ENCODE measurements around the gene LRFN5.
"Not testable (repeated sequence)": the region's sequence is repeated elsewhere in the genome, so short reads cannot be mapped to it uniquely, and the experiment has no call there.

The LRFN5 gene

DNA sequence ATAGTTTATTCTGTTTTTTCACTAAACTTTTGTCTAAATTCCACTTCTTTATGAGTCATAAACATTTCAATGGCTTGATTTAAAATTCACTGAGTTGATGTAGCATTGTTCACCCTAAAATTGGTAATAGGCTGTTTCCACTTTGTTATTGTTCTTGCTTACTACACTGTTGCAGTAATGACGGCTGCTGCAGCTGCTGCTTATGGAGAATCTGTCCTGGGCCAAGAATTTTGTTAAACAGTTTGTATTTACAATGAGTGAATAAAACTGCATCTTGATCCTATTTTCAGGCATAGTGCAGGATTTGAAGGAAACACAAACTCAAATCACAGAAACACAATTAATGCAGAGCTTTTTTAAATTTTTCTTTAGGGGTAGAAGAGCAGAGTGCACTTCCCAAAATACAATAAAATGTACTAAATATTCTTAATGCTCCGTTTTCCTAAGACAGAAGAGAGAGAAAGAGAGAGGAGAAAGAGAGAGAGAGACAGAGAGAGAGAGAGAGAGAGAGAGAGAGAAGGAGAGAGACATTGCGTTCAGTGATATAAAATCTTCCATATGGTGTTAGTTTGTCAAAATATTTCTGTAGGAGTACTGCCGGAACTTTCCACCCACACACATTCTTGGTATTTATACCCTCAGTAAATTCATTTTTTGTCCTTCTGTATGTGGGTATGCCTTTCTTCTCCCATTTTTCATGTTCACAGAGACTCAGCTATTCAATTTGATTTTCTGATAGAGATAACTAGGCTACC is 266.4 kb downstream of the LRFN5 start:
- FAIRE-seq (no peak), DNase-seq (ENCODE audit: insufficient read length) (no peak)
- TF ChIP-seq POLR2A (IDR thresholded peaks at IDR 0.05; ENCODE audit: low read depth, low read length) = no peak
- no peak for TF ChIP-seq POLR2AphosphoS5 (IDR thresholded peaks at IDR 0.05; ENCODE audit: low read depth, low read length)
- no peak for TF ChIP-seq TAF1 (IDR thresholded peaks at IDR 0.05; ENCODE audit: borderline replicate concordance, low read depth, low read length)

DNA sequence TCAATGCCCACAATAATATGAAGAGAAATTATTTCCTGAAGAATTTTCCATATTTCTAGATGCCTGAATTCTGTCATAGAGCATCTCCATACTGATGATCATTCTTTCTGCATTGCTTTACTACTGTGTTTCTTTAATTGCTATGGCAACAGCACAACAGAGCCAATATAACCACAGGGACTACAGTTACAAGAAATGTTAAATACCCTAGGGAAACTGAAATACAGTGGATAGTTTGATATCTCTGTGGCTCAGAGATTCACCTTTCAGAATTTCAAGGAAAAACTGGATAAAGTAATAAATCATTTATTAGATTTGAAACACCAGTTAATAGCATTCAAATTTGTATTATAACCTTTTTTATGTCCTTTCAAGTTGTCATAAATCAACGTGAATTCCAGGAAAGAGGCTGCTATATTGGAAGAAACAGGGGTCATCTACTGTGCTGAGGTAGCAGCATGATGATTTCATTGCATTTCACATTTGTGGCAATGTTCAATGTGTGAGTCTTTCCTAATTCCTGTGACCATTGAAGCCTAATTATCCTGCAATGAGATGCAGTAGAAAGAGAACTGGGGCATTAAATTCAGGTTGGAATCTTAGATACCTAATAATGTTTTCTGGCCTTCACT is 267.1 kb downstream of the LRFN5 start:
- TF ChIP-seq POLR2A (IDR thresholded peaks at IDR 0.05; ENCODE audit: low read depth, low read length) (no peak), POLR2AphosphoS5 (IDR thresholded peaks at IDR 0.05; ENCODE audit: low read depth, low read length) (no peak), TAF1 (IDR thresholded peaks at IDR 0.05; ENCODE audit: borderline replicate concordance, low read depth, low read length) (no peak)
- DNase-seq (ENCODE audit: insufficient read length) (no peak), FAIRE-seq (no peak)

DNA sequence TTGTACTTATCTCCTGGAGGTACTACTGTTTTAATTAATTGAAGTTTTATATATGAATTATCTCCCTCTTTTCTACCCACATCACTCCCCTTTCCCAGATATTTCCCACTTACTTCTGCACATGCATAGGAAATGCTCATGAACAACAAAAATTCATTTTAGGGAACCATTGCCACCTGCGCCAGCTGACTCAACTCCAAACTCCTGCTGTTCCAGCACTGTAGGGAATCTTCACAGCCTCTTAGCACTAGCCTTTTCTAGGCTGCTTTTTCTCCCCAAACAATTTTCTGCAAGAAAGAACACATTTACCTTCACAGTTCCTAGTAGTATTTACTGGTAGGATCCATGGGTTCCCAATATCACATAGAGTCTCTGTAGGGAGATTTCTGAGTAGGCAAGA is 268.4 kb downstream of the LRFN5 start:
- no peak for TF ChIP-seq POLR2A (IDR thresholded peaks at IDR 0.05; ENCODE audit: low read depth, low read length)
- TF ChIP-seq POLR2AphosphoS5 (IDR thresholded peaks at IDR 0.05; ENCODE audit: low read depth, low read length) = no peak
- no peak for TF ChIP-seq TAF1 (IDR thresholded peaks at IDR 0.05; ENCODE audit: borderline replicate concordance, low read depth, low read length)
- DNase-seq (ENCODE audit: insufficient read length) (no peak), FAIRE-seq (no peak)

DNA sequence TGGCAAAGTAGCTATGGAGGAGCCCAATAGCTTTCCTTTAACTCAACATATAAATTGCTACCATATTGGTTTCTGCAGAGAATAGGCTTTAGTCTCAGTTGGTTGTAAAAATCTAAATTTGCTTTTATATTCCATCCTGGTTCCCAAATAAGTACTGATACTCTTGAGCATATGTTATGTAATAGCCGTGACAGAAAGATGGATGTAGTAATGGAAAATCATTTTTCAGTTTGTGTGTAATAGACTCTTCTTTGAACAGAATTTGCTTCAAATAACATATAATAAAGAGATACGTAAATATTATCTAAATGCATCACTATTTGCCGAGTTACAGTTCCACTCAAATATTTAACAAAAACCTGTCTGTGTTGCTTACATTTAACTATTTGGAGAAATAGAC is 271.6 kb downstream of the LRFN5 start:
- no peak for FAIRE-seq
- no peak for DNase-seq (ENCODE audit: insufficient read length)
- no peak for TF ChIP-seq TAF1 (IDR thresholded peaks at IDR 0.05; ENCODE audit: borderline replicate concordance, low read depth, low read length)
- no peak for TF ChIP-seq POLR2A (IDR thresholded peaks at IDR 0.05; ENCODE audit: low read depth, low read length)
- no peak for TF ChIP-seq POLR2AphosphoS5 (IDR thresholded peaks at IDR 0.05; ENCODE audit: low read depth, low read length)

DNA sequence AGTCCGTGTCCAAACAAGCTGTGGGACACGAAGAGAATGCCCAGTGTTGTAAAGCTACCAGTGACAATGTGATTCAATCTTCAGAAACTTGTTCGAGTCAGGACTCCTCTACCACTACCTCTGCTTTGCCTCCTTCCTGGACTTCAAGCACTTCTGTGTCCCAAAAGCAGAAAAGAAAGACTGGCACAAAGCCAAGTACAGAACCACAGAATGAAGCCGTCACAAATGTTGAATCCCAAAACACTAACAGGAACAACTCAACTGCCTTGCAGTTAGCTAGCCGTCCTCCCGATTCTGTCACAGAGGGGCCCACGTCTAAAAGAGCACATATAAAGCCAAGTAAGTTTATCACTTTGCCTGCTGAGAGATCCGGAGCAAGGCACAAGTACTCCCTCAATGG is 284.9 kb downstream of the LRFN5 start:
- FAIRE-seq = no peak
- TF ChIP-seq TAF1 (IDR thresholded peaks at IDR 0.05; ENCODE audit: borderline replicate concordance, low read depth, low read length) = no peak
- TF ChIP-seq POLR2AphosphoS5 (IDR thresholded peaks at IDR 0.05; ENCODE audit: low read depth, low read length) = no peak
- no peak for TF ChIP-seq POLR2A (IDR thresholded peaks at IDR 0.05; ENCODE audit: low read depth, low read length)
- no peak for DNase-seq (ENCODE audit: insufficient read length)

DNA sequence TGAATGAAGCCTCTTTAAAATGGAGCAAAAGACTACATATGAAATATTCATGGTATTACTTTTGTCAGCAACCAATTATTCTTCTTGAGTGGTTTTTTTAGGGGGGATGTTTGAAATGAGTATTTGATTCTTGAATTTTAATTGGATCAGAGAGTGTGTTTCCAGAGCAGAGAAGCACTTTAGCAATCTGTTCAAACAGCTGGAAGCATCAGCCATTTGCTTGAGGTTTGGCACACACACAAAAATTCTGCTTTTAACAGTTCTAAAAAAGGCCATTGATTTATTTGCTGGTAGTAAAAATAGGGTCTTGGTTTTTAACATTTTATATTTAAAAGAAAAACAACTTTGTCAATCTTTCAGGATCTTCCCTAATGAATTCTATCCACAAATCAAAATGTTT is 292.7 kb downstream of the LRFN5 start:
- FAIRE-seq (no peak), DNase-seq (ENCODE audit: insufficient read length) (no peak)
- TF ChIP-seq POLR2A (IDR thresholded peaks at IDR 0.05; ENCODE audit: low read depth, low read length) (no peak), TAF1 (IDR thresholded peaks at IDR 0.05; ENCODE audit: borderline replicate concordance, low read depth, low read length) (no peak), POLR2AphosphoS5 (IDR thresholded peaks at IDR 0.05; ENCODE audit: low read depth, low read length) (no peak)

DNA sequence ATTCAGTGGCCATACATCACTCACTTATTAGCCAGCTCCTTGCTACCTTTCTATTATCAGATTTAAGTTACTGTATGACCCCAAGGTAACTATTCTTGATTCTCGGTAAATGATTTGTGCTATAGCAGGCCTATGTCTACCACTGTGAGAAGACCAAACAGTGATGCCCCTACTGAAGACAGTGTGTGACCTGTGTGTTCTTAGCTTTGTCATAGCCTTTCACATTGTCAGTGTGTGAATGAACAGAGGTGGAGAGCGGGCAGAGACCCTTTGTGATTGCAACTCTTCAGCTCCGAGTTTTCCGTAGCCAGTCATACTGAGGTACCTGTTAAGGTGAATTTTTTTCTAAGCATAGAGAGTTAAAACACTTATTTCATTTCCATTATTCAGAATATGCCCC is 294.0 kb downstream of the LRFN5 start:
- TF ChIP-seq POLR2A (IDR thresholded peaks at IDR 0.05; ENCODE audit: low read depth, low read length) (no peak), POLR2AphosphoS5 (IDR thresholded peaks at IDR 0.05; ENCODE audit: low read depth, low read length) (no peak), TAF1 (IDR thresholded peaks at IDR 0.05; ENCODE audit: borderline replicate concordance, low read depth, low read length) (no peak)
- FAIRE-seq = no peak
- no peak for DNase-seq (ENCODE audit: insufficient read length)

DNA sequence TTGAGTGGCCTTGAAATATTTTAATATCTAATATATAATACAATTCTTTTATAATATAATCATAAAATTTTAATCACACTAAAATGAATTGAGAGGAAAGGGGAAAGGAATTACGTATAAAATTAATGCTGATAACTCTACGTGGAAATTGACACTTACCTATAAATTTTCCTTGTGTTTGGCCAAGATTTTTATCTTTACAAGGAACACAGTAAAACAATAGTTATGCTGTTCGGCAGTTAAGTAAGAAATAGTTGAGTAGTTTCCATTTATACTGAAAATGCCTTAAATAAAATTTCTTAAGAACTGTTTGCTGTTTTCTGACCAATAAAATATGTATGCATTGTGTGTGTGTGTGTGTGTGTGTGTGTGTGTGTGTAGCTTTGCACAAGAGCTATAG is 294.4 kb downstream of the LRFN5 start:
- no peak for DNase-seq (ENCODE audit: insufficient read length)
- no peak for TF ChIP-seq POLR2AphosphoS5 (IDR thresholded peaks at IDR 0.05; ENCODE audit: low read depth, low read length)
- TF ChIP-seq TAF1 (IDR thresholded peaks at IDR 0.05; ENCODE audit: borderline replicate concordance, low read depth, low read length) = no peak
- no peak for TF ChIP-seq POLR2A (IDR thresholded peaks at IDR 0.05; ENCODE audit: low read depth, low read length)
- no peak for FAIRE-seq

DNA sequence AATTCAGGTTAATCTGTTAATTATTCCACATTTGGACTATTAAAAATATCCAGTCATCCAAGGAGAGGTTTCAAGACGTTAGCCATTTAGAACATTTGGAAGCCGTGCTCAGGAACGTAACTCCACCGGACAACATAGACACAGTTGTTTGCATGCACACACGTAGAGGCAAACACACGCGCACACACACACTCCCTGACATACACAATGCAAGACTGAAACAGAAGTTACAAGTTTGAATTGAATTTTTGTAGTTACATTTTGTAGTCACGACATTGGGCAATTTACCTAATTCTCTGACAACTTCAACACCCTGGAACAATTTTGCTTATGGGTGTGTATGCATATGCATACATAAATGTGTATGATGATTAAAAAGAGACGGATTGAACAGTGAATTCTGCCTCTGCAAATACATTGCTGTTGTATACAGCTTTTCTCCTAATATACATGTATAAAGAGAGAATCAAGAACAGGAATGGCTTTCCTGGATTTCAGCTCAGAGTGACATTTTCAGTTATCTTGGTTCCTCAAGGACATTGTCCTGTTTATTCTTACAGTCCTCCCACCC is 298.8 kb downstream of the LRFN5 start:
- TF ChIP-seq POLR2A (IDR thresholded peaks at IDR 0.05; ENCODE audit: low read depth, low read length) (no peak), TAF1 (IDR thresholded peaks at IDR 0.05; ENCODE audit: borderline replicate concordance, low read depth, low read length) (no peak), POLR2AphosphoS5 (IDR thresholded peaks at IDR 0.05; ENCODE audit: low read depth, low read length) (no peak)

DNA sequence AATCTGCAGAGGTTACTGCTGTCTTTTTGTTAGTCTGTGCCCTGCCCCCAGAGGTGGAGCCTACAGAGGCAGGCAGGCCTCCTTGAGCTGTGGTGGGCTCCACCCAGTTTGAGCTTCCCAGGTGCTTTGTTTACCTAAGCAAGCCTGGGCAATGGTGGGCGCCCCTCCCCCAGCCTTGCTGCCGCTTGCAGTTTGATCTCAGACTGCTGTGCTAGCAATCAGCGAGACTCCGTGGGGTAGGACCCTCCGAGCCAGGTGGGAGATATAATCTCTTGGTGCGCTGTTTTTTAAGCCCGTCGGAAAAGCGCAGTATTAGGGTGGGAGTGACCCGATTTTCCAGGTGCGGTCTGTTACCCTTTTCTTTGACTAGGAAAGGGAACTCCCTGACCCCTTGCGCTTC is 304.5 kb downstream of the LRFN5 start:
- not testable (repeated sequence) for DNase-seq (ENCODE audit: insufficient read length); FAIRE-seq

More for the DNA sequence above, 298.8 kb downstream of the LRFN5 start:
- no peak for FAIRE-seq
- no peak for DNase-seq (ENCODE audit: insufficient read length)

DNA sequence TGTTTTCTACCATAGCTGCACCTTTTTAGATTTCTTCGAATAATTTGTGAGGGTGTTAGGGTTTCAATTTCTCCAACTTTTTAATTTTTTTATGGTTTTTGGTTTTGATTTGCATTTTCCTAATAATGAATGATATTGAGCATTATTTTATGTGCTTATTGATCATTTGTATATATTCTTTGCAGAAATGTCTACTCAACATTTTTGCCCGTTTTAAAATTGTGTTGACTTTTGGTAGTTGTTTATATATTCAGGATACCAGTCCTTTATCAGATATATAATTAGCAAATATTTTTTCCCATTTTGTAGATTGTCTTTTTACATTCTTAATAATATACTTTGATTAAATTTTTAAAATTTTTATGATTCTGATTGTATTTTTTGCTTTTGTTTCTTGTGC is 306.7 kb downstream of the LRFN5 start:
- DNase-seq (ENCODE audit: insufficient read length) = no peak
- no peak for FAIRE-seq
- no peak for TF ChIP-seq TAF1 (IDR thresholded peaks at IDR 0.05; ENCODE audit: borderline replicate concordance, low read depth, low read length)
- no peak for TF ChIP-seq POLR2AphosphoS5 (IDR thresholded peaks at IDR 0.05; ENCODE audit: low read depth, low read length)
- TF ChIP-seq POLR2A (IDR thresholded peaks at IDR 0.05; ENCODE audit: low read depth, low read length) = no peak

DNA sequence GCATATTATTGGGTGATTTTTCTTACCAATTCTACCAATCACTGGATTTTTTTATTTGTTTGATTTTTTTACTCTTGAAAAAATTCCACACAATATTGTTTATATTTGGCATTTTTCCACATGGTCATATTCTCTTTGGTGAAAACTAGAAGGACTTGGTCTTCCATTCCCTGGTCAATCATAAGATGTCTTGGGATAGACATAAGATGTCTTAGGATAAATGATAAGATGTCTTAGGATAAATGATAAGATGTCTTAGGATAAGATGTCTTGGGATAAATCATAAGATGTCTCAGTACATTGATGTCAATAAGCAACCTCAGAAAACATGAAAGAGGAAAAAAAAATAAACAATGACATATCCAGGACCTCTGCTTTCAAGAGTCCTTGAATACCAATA is 309.1 kb downstream of the LRFN5 start:
- FAIRE-seq (no peak), DNase-seq (ENCODE audit: insufficient read length) (no peak)
- TF ChIP-seq POLR2AphosphoS5 (IDR thresholded peaks at IDR 0.05; ENCODE audit: low read depth, low read length) (no peak), POLR2A (IDR thresholded peaks at IDR 0.05; ENCODE audit: low read depth, low read length) (no peak), TAF1 (IDR thresholded peaks at IDR 0.05; ENCODE audit: borderline replicate concordance, low read depth, low read length) (no peak)
